Lower leg skin (tissue), 3 donors: ENCODE data around the gene CCSAP.

Source experiments
- POLR2A ChIP-seq, 2 donors: fragments of 450-650 bp; IDR thresholded peaks; one replicate each; pipeline ENCODE4 v1.6.1; 2016 to 2017; ENCODE audit warnings: antibody characterized with exemption in 2 of 2, mild to moderate bottlenecking in 1 of 2, moderate library complexity in 1 of 2
- TF ChIP-seq, protein P1 (sequence below), 3 donors: fragments of 450-650 bp; IDR thresholded peaks; one replicate each; pipeline ENCODE4 v1.5.1; 2016; ENCODE audit warnings: antibody characterized with exemption in 3 of 3, mild to moderate bottlenecking in 3 of 3, moderate library complexity in 2 of 3

DNA sequence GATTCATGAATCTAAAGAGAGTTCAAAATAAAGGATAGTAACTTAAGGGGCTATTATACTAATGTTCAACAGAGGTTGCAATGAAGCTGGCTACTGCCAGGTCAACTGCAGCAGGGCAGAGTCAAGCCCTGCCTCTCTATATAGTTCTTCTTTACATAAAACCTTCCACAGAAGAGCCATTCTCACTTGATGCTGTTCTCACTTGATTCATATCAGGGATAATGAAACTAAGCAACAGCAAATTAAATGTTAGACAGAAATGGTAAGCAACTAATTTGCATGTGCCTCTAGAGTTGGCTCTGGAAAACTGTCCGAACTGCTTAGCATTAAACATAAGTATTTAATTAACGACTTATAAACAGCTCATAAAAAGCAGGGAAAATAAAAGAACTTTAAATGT, 17.4 kb downstream of the CCSAP start:
- TF ChIP-seq POLR2A (IDR thresholded peaks at IDR 0.05): no peak
- TF ChIP-seq, protein P1, sequence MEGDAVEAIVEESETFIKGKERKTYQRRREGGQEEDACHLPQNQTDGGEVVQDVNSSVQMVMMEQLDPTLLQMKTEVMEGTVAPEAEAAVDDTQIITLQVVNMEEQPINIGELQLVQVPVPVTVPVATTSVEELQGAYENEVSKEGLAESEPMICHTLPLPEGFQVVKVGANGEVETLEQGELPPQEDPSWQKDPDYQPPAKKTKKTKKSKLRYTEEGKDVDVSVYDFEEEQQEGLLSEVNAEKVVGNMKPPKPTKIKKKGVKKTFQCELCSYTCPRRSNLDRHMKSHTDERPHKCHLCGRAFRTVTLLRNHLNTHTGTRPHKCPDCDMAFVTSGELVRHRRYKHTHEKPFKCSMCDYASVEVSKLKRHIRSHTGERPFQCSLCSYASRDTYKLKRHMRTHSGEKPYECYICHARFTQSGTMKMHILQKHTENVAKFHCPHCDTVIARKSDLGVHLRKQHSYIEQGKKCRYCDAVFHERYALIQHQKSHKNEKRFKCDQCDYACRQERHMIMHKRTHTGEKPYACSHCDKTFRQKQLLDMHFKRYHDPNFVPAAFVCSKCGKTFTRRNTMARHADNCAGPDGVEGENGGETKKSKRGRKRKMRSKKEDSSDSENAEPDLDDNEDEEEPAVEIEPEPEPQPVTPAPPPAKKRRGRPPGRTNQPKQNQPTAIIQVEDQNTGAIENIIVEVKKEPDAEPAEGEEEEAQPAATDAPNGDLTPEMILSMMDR (IDR thresholded peaks at IDR 0.05): no peak
